ENCODE data around the gene GHRH. TPM values are rescaled to one million over a fixed set of nuclear protein-coding genes. Genes with fewer than 3 reads are reported as not detected.
A peak's percentile ranks its signal among the peaks of the same experiment; 100 is the strongest.

The GHRH gene
- total and polyA plus RNA-seq, 4 donors, result not detected

DNA sequence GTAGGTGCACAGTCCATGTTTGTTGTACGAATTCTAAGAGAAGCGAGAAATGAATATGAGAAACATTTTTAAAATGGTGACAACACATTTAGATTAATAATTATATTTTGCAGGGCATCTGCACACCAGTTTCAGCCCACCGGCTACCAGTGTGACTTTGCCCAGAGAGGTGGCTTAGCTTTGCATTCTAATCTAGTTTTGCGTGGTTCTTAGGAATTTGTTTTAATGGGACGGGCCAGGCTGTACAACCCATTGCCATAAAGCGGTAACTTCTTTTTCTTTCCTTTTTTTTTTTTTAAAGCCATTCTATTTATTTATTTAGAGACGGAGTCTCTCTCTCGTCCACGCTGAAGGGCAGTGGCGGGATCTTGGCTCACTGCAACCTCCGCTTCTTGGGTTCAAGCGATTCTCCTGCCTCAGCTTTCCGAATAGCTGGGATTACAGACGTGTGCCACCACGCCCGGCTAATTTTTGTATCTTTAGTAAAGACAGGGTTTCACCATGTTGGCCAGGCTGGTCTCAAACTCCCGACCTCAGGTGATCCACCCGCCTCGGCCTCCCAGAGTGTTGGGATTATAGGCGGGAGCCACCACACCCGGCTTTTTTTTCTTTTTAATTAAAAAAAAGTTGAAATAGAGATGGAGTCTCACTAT, 28.7 kb upstream of the GHRH start:
- Histone ChIP-seq H3K9ac (ENCODE audit: low read depth in 1 of 2, low read length in 2 of 2) (peak overlapping the region; percentile 50 to 83), H3K27ac (ENCODE audit: low read depth in 1 of 2, low read length in 2 of 2) (peak overlapping the region; percentile 57 to 79), H3K4me3 (ENCODE audit: low read depth in 1 of 3, low read length in 3 of 3) (peak overlapping the region; percentile 80 to 95 (median 85)), H3K4me1 (ENCODE audit: control insufficient read depth in 4 of 4, insufficient read depth in 4 of 4, low read length in 3 of 4) (peaks cover 0 to 24% (median 11%) of the 10 kb centered on the region in 4 donors), H3K27me3 (ENCODE audit: control insufficient read depth in 4 of 4, insufficient read depth in 4 of 4, low read length in 3 of 4) (no peaks in the 10 kb centered on the region), H3K9me3 (ENCODE audit: control insufficient read depth in 4 of 4, low read length in 3 of 4) (no peaks in the 10 kb centered on the region), H3K36me3 (ENCODE audit: control insufficient read depth in 4 of 4, insufficient read depth in 3 of 4, low read depth in 1 of 4, low read length in 3 of 4) (peaks cover 0 to 5% (median 3%) of the 10 kb centered on the region in 4 donors)
- TF ChIP-seq, protein P1, sequence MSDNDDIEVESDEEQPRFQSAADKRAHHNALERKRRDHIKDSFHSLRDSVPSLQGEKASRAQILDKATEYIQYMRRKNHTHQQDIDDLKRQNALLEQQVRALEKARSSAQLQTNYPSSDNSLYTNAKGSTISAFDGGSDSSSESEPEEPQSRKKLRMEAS (IDR thresholded peaks at IDR 0.05), result no peak
- TF ChIP-seq YY1 (IDR thresholded peaks at IDR 0.05) (no peak), RAD21 (IDR thresholded peaks at IDR 0.05) (no peak), HNF4G (IDR thresholded peaks at IDR 0.05) (no peak), RXRA (IDR thresholded peaks at IDR 0.05) (no peak), HNF4A (conservative IDR thresholded peaks at IDR 0.05) (no peak), NR2F2 (IDR thresholded peaks at IDR 0.05) (no peak), FOXA2 (IDR thresholded peaks at IDR 0.05) (no peak), EGR1 (IDR thresholded peaks at IDR 0.05; ENCODE audit: low read depth in 2 of 2) (no peak), FOXA1 (IDR thresholded peaks at IDR 0.05) (no peak), TAF1 (conservative IDR thresholded peaks at IDR 0.05) (no peak), SP1 (IDR thresholded peaks at IDR 0.05) (no peak), JUND (IDR thresholded peaks at IDR 0.05) (no peak), GABPA (IDR thresholded peaks at IDR 0.05 in 1 of 2, conservative IDR thresholded peaks at IDR 0.05 in 1 of 2) (no peak)
- TF ChIP-seq, protein P2, sequence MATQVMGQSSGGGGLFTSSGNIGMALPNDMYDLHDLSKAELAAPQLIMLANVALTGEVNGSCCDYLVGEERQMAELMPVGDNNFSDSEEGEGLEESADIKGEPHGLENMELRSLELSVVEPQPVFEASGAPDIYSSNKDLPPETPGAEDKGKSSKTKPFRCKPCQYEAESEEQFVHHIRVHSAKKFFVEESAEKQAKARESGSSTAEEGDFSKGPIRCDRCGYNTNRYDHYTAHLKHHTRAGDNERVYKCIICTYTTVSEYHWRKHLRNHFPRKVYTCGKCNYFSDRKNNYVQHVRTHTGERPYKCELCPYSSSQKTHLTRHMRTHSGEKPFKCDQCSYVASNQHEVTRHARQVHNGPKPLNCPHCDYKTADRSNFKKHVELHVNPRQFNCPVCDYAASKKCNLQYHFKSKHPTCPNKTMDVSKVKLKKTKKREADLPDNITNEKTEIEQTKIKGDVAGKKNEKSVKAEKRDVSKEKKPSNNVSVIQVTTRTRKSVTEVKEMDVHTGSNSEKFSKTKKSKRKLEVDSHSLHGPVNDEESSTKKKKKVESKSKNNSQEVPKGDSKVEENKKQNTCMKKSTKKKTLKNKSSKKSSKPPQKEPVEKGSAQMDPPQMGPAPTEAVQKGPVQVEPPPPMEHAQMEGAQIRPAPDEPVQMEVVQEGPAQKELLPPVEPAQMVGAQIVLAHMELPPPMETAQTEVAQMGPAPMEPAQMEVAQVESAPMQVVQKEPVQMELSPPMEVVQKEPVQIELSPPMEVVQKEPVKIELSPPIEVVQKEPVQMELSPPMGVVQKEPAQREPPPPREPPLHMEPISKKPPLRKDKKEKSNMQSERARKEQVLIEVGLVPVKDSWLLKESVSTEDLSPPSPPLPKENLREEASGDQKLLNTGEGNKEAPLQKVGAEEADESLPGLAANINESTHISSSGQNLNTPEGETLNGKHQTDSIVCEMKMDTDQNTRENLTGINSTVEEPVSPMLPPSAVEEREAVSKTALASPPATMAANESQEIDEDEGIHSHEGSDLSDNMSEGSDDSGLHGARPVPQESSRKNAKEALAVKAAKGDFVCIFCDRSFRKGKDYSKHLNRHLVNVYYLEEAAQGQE (IDR thresholded peaks at IDR 0.05), result no peak
- TF ChIP-seq, protein P3, sequence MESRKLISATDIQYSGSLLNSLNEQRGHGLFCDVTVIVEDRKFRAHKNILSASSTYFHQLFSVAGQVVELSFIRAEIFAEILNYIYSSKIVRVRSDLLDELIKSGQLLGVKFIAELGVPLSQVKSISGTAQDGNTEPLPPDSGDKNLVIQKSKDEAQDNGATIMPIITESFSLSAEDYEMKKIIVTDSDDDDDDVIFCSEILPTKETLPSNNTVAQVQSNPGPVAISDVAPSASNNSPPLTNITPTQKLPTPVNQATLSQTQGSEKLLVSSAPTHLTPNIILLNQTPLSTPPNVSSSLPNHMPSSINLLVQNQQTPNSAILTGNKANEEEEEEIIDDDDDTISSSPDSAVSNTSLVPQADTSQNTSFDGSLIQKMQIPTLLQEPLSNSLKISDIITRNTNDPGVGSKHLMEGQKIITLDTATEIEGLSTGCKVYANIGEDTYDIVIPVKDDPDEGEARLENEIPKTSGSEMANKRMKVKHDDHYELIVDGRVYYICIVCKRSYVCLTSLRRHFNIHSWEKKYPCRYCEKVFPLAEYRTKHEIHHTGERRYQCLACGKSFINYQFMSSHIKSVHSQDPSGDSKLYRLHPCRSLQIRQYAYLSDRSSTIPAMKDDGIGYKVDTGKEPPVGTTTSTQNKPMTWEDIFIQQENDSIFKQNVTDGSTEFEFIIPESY (IDR thresholded peaks at IDR 0.05), result no peak
- TF ChIP-seq, protein P4, sequence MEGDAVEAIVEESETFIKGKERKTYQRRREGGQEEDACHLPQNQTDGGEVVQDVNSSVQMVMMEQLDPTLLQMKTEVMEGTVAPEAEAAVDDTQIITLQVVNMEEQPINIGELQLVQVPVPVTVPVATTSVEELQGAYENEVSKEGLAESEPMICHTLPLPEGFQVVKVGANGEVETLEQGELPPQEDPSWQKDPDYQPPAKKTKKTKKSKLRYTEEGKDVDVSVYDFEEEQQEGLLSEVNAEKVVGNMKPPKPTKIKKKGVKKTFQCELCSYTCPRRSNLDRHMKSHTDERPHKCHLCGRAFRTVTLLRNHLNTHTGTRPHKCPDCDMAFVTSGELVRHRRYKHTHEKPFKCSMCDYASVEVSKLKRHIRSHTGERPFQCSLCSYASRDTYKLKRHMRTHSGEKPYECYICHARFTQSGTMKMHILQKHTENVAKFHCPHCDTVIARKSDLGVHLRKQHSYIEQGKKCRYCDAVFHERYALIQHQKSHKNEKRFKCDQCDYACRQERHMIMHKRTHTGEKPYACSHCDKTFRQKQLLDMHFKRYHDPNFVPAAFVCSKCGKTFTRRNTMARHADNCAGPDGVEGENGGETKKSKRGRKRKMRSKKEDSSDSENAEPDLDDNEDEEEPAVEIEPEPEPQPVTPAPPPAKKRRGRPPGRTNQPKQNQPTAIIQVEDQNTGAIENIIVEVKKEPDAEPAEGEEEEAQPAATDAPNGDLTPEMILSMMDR (IDR thresholded peaks at IDR 0.05; ENCODE audit: low read depth, low read length, missing input control), result no peak
- TF ChIP-seq, protein P5, sequence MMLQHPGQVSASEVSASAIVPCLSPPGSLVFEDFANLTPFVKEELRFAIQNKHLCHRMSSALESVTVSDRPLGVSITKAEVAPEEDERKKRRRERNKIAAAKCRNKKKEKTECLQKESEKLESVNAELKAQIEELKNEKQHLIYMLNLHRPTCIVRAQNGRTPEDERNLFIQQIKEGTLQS (IDR thresholded peaks at IDR 0.05), result no peak
- WGBS, result 59% methylated on average over 21 of the region's 21 CpGs
- DNase-seq (ENCODE audit: low spot score), result no peak

Measured in liver (tissue), 9 donors.